GM20000 (cell line): ENCODE measurements around the gene SELP.
A peak's percentile ranks its signal among the peaks of the same experiment; 100 is the strongest.

ENCODE experiments used
- DNase-seq: peaks from one replicate; pipeline ENCODE4 v3.0.0; 2012; ENCODE audit warnings: low spot score
- TF ChIP-seq, protein P1 (sequence below): IDR thresholded peaks from 2 replicates; pipeline ENCODE4 v1.5.1; 2012; ENCODE audit warnings: mild to moderate bottlenecking, control low read depth; ENCODE audit errors: extremely low read depth, missing control alignments

Gene SELP

DNA sequence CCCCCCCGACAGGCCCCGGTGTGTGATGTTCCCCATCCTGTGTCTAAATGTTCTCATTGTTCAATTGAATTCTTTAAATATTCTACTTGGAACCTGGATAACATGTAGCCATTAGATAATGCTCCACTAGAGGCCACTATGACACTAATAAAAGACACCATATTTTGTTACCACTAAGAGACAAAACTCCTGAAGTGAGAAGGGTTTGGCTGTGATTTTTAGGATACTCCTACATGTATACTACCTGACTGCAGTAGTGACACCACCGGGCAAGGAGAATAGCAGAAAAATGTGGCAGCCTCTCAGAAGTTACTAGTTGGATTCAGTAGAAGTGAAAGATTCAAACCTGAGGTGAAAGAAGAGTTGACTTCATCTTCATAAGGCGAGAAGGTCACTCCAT is 79.6 kb downstream of the SELP start:
- peak; percentile 29 for DNase-seq
- TF ChIP-seq, protein P1, sequence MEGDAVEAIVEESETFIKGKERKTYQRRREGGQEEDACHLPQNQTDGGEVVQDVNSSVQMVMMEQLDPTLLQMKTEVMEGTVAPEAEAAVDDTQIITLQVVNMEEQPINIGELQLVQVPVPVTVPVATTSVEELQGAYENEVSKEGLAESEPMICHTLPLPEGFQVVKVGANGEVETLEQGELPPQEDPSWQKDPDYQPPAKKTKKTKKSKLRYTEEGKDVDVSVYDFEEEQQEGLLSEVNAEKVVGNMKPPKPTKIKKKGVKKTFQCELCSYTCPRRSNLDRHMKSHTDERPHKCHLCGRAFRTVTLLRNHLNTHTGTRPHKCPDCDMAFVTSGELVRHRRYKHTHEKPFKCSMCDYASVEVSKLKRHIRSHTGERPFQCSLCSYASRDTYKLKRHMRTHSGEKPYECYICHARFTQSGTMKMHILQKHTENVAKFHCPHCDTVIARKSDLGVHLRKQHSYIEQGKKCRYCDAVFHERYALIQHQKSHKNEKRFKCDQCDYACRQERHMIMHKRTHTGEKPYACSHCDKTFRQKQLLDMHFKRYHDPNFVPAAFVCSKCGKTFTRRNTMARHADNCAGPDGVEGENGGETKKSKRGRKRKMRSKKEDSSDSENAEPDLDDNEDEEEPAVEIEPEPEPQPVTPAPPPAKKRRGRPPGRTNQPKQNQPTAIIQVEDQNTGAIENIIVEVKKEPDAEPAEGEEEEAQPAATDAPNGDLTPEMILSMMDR, result peak; percentile 31

- TF ChIP-seq, protein P1, result no peak
- no peak for DNase-seq
Measured at GRCh38 chr1:169548282-169548681, 81.6 kb downstream of the SELP start.

GRCh38 chr1:169546087-169546995 is 83.6 kb downstream of the SELP start:
- peak; percentile 16 for DNase-seq
- TF ChIP-seq, protein P1, result no peak

DNA sequence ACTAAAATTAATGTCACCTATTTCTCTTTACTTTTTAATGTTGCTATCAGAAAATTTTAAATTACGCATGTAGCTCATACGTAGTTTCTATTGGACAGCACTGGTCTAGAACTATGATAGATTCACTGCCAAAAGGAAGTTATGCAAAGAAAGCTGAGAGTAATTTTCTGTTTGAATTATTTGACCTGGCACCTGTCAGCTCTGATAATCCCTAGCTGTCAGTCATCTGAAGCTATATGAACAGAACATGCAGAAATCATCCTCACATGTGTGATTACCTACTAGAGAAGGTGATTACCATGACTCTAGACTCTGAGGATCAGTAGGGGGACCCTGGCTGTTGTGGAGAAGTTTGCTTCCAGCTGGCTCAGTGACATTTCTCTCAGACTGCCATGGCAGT is 84.5 kb downstream of the SELP start:
- DNase-seq, result no peak
- TF ChIP-seq, protein P1, result no peak

DNA sequence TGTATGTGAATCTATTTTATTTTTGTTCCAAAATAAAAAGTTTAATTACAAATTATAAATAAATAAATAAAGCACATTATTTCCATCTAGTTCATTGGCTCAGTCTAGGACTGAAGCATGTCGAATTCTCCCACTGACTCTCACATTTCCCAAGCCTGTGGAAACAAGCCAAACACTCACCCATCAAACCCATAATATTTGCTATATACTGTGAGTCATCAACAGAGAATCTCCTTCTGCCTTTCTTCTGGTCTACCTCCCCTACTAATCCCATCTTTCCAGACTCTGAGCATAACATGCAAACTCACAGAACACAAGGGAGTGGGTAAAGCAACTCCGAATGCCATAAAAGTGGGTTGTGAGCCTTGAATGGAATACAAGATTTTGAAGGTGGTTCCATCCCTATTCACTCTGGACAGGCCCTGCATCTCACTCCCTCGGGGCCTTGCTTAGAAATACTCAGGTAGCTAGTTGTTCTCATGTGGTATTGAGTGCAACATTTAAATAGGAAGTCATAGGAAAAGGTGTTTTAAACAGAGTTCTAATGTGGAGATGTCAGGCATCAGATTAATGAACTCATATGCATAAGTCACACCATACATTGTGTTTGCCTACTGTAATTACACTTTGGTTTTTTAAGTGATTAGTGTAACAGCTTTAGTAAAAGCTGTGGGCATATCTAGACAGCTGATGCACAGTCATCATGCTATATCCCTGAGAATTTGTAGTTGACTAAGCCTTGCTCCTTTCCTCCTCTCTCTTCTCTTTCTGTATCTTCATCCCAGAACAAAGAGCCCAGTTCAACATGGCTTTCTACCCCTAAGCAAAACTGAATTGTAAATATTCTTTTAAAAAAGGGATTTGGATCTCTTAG is 90.7 kb downstream of the SELP start:
- TF ChIP-seq, protein P1, result no peak
- no peak for DNase-seq
